Mesodermal cell (in vitro differentiated cells): Measurements from ENCODE around the gene MANBA.
A peak's percentile ranks its signal among the peaks of the same experiment; 100 is the strongest.

Experiments
- H3K27ac ChIP-seq: 2 replicates; pipeline ENCODE4 v1.7.0; 2013; ENCODE audit warnings: mild to moderate bottlenecking, low read depth, low read length, moderate library complexity; ENCODE audit not compliant: severe bottlenecking
- H3K36me3 ChIP-seq: 2 replicates; pipeline ENCODE4 v1.7.1; 2013; ENCODE audit warnings: mild to moderate bottlenecking, low read length, moderate library complexity; ENCODE audit not compliant: control insufficient read depth, insufficient read depth
- H3K4me1 ChIP-seq: one replicate; pipeline ENCODE4 v1.7.1; 2013; ENCODE audit warnings: mild to moderate bottlenecking, low read length; ENCODE audit not compliant: insufficient read depth, control insufficient read depth, poor library complexity, severe bottlenecking
- H3K4me3 ChIP-seq: 2 replicates; pipeline ENCODE4 v1.7.0; 2013; ENCODE audit warnings: low read length, control low read depth, mild to moderate bottlenecking; ENCODE audit not compliant: insufficient read depth, poor library complexity, severe bottlenecking; ENCODE audit errors: extremely low read depth
- H3K9me3 ChIP-seq: 2 replicates; pipeline ENCODE4 v1.7.1; 2013; ENCODE audit warnings: mild to moderate bottlenecking, low read length, moderate library complexity; ENCODE audit not compliant: control insufficient read depth
- WGBS, 2 experiments: methylation state at CpG; one replicate each; pipeline ENCODE4 v1.1.5; 2013; ENCODE audit warnings: missing lambda C conversion rate in 2 of 2; ENCODE audit not compliant: insufficient coverage in 2 of 2; 5-methylcytosine and 5-hydroxymethylcytosine counted together

The MANBA gene

GRCh38 chr4:102694791-102695190 is 66.0 kb downstream of the MANBA start:
- 69% methylated on average over 2 of the region's 3 CpGs; no CpG with 5 or more reads in 1 of the 2 experiments for WGBS, 2 experiments
- Histone ChIP-seq H3K27ac (no peak overlapping the region), H3K4me3 (no peak overlapping the region), H3K4me1 (peaks cover 11% of the 10 kb centered on the region), H3K36me3 (peaks cover 9% of the 10 kb centered on the region), H3K9me3 (no peaks in the 10 kb centered on the region)

- no peak overlapping the region for H3K4me3 ChIP-seq
- peaks cover 9% of the 10 kb centered on the region for H3K36me3 ChIP-seq
- H3K4me1 ChIP-seq = peaks cover 11% of the 10 kb centered on the region
- 80% methylated on average over 1 of the region's 5 CpGs for WGBS, 2 experiments
- H3K27ac ChIP-seq = no peak overlapping the region
- H3K9me3 ChIP-seq = no peaks in the 10 kb centered on the region
These were observed 66.9 kb downstream of the MANBA start for GRCh38 chr4:102693861-102694260.

GRCh38 chr4:102693262-102693850 is 67.4 kb downstream of the MANBA start:
- Histone ChIP-seq H3K9me3 (no peaks in the 10 kb centered on the region), H3K4me1 (peaks cover 14% of the 10 kb centered on the region), H3K27ac (no peak overlapping the region), H3K4me3 (no peak overlapping the region), H3K36me3 (peaks cover 9% of the 10 kb centered on the region)
- 89 to 96% methylated on average over 3 of the region's 4 CpGs for WGBS, 2 experiments

GRCh38 chr4:102692474-102692873 is 68.3 kb downstream of the MANBA start:
- no peak overlapping the region for H3K4me3 ChIP-seq
- WGBS, 2 experiments = 90 to 100% methylated on average over 2 to 3 of the region's 3 CpGs
- H3K4me1 ChIP-seq = peaks cover 21% of the 10 kb centered on the region
- H3K36me3 ChIP-seq = peaks cover 9% of the 10 kb centered on the region
- H3K27ac ChIP-seq = no peak overlapping the region
- no peaks in the 10 kb centered on the region for H3K9me3 ChIP-seq

- Histone ChIP-seq H3K36me3 (peaks cover 2% of the 10 kb centered on the region), H3K4me3 (no peak overlapping the region), H3K4me1 (peaks cover 43% of the 10 kb centered on the region), H3K9me3 (no peaks in the 10 kb centered on the region), H3K27ac (no peak overlapping the region)
- WGBS, 2 experiments = 93 to 97% methylated on average over 5 to 6 of the region's 7 CpGs
These were observed 72.8 kb downstream of the MANBA start for GRCh38 chr4:102687982-102688433.

GRCh38 chr4:102687373-102687981 is 73.3 kb downstream of the MANBA start:
- Histone ChIP-seq H3K36me3 (peaks cover 3% of the 10 kb centered on the region), H3K27ac (no peak overlapping the region), H3K4me3 (no peak overlapping the region), H3K9me3 (peaks cover 4% of the 10 kb centered on the region), H3K4me1 (peaks cover 43% of the 10 kb centered on the region)
- WGBS, 2 experiments = 91 to 92% methylated on average over 3 of the region's 4 CpGs

- WGBS, 2 experiments = 92 to 100% methylated on average over 1 of the region's 3 CpGs
- peaks cover 43% of the 10 kb centered on the region for H3K4me1 ChIP-seq
- no peak overlapping the region for H3K27ac ChIP-seq
- no peak overlapping the region for H3K4me3 ChIP-seq
- peaks cover 9% of the 10 kb centered on the region for H3K36me3 ChIP-seq
- H3K9me3 ChIP-seq = peaks cover 5% of the 10 kb centered on the region
These were observed 75.0 kb downstream of the MANBA start for GRCh38 chr4:102685768-102686167.

- WGBS, 2 experiments = 76 to 94% methylated on average over 2 of the region's 4 CpGs
- Histone ChIP-seq H3K27ac (peak overlapping the region; percentile 71), H3K9me3 (peaks cover 5% of the 10 kb centered on the region), H3K36me3 (peaks cover 9% of the 10 kb centered on the region), H3K4me1 (peaks cover 43% of the 10 kb centered on the region), H3K4me3 (no peak overlapping the region)
These were observed 76.1 kb downstream of the MANBA start for GRCh38 chr4:102684610-102685052.

- Histone ChIP-seq H3K9me3 (peaks cover 5% of the 10 kb centered on the region), H3K27ac (peak overlapping the region; percentile 71), H3K36me3 (peaks cover 9% of the 10 kb centered on the region), H3K4me3 (no peak overlapping the region), H3K4me1 (peaks cover 43% of the 10 kb centered on the region)
- WGBS, 2 experiments = 87% methylated on average over 2 of the region's 5 CpGs; no CpG with 5 or more reads in 1 of the 2 experiments
These were observed 76.7 kb downstream of the MANBA start for GRCh38 chr4:102683881-102684609.

GRCh38 chr4:102678695-102679335 is 82.0 kb downstream of the MANBA start:
- no peak overlapping the region for H3K4me3 ChIP-seq
- WGBS, 2 experiments = 67 to 87% methylated on average over 1 to 3 of the region's 4 CpGs

More at GRCh38 chr4:102678695-102679335, 82.0 kb downstream of the MANBA start:
- Histone ChIP-seq H3K27ac (peak overlapping the region; percentile 39), H3K4me1 (peaks cover 25% of the 10 kb centered on the region), H3K36me3 (peaks cover 9% of the 10 kb centered on the region), H3K9me3 (peaks cover 5% of the 10 kb centered on the region)
